Measurements from ENCODE around the gene FCER1G.

FCER1G gene

DNA sequence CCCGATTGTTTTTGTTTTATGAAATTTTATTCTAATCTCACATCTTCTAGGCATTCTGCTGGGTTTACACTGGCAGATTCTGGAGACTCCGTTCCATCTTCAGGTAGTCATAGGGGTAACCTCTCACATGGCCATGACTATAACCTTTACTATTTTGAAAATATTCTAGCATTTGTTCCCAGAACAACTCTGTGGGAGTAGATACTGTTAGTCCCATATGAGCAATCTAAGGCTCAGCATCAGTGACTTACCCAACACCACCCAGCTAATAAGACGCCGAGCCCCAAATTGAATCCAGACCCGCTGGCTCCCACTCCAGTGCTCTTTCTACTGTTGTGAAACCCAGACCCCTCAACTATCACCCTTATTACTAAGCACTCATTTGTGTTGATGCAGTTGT is 26.1 kb upstream of the FCER1G start:
- DNase-seq: no peak

GRCh38 chr1:161190962-161191521 is 24.1 kb upstream of the FCER1G start:
- DNase-seq: no peak

- DNase-seq: no peak
Measured at GRCh38 chr1:161191971-161192370, 23.1 kb upstream of the FCER1G start.

DNA sequence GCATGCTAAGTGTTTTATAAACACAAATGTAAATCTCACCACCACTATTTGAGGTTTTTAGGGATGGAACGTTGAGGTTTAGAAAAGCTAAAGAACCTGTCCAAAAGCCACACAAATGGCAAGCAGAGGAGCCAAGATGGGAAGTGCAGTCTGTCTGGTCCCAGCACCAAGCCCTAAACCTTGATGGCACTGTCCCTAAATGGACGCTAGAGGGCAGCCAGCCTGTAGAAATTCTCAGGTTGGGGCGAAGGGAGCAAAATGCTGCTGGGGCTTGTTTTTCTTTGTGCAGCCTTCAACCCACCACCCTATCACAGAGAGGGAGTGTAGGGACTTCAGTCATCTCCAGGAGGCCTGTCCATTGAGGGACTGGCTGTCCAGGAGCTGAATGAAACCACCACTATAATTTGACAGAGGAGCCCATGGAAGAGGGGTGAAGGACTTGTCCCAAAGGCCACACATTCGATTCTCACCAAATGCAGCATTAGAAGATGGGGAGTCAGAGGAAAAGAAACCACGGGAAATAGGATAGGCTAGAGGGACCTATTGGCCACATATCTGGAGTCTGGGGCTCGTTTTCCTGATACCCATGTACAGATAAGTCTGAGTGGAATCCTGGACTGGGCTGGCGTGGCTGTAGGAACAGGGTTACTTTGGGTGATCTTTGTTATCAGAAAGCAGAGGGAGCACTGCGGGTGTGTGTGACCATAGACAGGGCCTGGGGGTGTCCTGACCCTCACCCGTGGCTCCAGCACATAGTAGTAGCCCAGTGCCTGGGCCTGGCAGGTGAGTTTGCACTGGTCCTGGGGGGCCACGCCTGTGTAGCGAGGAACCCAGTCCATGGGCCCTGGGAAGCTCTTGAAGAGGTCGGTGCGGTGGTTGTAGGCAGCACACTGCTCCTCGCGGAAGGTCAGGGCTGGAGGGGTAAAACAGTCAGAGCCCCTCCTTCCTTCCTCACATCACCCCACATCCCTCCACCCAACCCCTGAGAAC is 22.3 kb upstream of the FCER1G start:
- peak; percentile 48 for DNase-seq

- DNase-seq: no peak
Measured at GRCh38 chr1:161193561-161194235, 21.4 kb upstream of the FCER1G start.

- DNase-seq: no peak
Measured at GRCh38 chr1:161195171-161195570, 19.9 kb upstream of the FCER1G start.

GRCh38 chr1:161196111-161196510 is 19.0 kb upstream of the FCER1G start:
- no peak for DNase-seq

GRCh38 chr1:161196521-161197451 is 18.3 kb upstream of the FCER1G start:
- no peak for DNase-seq

GRCh38 chr1:161197560-161198193 is 17.4 kb upstream of the FCER1G start:
- DNase-seq: no peak

DNA sequence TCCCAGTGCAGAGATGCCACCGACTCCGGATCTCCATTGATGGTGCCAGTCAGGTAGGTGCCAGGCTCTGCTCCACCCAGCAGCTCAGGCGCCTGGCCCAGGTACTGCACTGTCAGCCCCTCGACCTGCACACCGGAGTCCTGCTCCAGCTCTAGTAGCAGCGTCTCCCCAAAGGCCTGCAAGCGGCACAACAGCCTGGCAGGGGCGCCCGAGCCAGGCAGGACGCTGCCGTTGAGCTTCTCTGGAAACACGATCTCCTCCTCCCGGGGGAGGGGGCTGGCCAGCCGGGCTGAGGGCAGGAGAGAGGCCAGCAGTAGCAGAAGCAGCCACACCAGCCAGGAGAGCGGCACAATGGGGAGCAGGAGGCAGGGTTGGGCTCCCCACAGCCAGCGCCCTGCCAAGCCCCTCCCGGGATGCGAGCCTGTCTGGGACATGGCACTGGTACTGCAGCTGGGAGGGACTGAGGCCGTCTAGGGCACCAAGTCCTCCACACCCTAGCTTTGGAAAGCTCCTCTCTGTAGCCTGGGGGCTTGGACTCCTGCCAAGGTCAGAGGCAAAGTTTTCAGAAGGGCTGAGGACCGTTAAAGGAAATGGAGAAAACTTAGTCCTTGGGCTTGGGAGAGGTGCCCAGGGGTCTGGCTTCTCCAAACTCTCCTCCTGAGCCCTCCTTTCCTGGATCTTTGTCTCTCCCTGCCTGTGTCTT is 16.8 kb upstream of the FCER1G start:
- DNase-seq: peak; percentile 54

GRCh38 chr1:161198897-161199431 is 16.1 kb upstream of the FCER1G start, which contains the start of gene ADAMTS4:
TSS of gene ADAMTS4 (minus strand) at chr1:161199054. CDS start at chr1:161198627, 427 bp downstream.
- no peak for DNase-seq

DNA sequence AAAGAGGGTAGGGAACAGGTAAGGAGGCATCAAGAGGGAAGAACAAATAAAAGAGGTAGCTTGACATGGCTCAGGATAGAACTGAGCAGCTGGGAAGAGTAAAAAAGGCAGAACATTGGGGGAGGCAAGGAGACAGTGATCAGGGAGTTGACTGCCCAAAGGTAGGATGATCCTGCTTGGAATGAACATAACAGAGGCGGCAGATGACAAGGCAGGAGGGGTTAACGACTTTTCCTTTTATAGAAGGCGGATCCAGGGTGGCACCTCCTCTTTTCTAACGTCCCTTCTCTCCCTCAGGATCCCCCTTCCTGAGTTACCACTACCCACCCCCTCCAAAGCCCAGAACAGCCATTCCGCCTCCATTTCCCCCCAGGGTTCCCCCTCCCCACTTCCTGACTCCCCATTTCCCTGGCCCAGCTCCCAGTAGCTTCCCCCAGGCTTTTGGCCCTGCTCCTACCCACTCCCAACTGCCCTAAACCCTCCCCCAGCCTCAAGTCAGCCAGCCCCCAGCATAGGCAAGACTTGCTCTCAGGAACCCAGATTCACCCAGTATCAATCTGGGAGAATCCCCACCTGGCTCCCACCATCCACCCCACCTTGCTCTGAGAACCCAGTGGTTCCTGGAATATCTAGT is 15.5 kb upstream of the FCER1G start:
- no peak for DNase-seq

DNA sequence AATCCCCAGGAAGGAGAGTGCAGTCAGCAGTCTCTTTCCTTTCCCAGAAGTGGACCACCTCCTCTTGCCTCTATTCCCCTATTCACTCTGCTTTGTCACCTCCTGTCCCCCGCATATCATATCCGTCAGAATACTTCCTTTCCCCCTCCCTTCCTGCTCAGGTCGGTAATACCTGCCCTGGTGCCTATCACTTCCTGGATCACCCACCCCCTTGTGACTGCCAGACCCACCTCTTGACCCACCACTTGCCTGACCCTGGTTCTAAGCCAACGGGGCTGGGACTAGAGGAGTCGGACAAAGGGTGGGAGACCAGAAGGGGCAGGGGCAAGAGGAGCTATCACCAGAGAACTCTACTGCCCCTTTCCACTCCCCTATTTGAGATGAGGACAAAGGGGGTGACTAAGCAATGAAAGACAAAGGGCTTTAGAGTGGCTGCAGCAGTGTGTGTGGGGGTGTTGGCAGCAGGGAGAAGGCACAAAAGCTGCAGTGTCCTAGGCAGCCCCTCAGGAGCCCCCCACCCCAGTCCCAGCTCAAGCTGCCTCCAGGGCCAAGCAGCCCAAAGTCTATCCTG is 14.6 kb upstream of the FCER1G start:
- DNase-seq: no peak

DNA sequence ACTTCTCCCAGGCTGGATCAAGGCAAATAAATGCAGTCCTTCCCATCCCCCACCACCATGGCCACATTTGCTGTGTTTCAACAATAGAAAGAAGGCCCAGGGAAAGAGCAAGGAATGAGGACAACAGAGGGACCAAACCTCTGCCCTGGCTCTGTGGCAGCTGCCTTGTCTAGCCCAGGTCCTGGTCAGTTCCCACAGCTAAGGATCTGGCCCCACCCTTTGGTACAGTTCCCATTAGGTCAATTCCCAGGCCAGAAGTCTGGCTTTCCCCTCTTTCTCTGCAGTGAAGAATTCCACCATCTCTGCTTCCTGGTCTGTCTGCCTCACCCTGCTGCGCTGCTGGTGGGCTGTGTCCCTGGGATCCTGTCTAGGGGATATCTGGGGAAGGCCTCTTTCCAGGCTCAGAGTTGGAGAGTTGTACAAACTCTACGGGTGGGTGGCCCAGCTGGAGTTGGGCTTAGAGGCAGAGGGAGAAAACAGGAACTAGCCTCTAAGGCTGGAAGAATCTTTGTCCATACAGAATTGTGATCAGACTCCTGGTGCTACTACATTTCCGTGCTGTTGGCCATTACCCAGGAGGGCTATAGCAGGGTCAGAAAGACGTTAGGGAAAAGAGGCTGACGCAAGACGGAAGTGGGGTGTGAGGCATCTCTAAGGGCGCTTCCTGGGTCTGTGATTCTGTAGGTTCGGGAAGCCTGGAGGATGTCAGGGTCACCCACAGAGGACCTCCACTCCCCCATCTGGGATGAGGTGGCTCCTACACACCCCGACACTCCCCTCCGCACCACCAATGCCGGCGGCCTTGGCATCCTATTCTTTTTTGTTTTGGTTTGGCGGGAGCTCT is 13.9 kb upstream of the FCER1G start:
- DNase-seq: no peak

GRCh38 chr1:161201836-161202712 is 13.0 kb upstream of the FCER1G start, which contains the start of gene NDUFS2:
TSS of gene NDUFS2 (plus strand) at chr1:161202367. CDS start at chr1:161202386, 19 bp downstream.
- DNase-seq: peak; percentile 97

GRCh38 chr1:161206411-161207140 is 8.5 kb upstream of the FCER1G start:
- no peak for DNase-seq

DNA sequence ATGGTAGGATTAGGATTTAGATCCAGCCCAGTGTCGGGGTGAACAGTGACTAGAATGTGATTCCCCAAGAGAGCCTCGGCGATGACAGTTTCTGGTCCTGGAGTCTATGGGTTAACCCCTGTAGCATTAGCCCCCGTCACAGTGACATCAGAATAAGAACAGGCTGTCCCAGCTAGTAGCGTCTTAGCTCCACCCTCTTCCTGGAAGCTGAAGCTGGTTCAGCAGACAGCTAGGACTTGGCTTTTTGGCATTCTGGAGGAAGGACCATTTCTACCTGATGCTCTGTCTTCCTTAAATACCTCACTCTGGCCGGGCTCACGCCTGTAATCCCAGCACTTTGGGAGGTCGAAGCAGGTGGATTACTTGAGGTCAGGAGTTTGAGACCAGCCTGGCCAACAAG is 7.9 kb upstream of the FCER1G start:
- DNase-seq: no peak
